Measurements from ENCODE around the gene ADD1.
A peak's percentile ranks its signal among the peaks of the same experiment; 100 is the strongest.

ADD1 gene

DNA sequence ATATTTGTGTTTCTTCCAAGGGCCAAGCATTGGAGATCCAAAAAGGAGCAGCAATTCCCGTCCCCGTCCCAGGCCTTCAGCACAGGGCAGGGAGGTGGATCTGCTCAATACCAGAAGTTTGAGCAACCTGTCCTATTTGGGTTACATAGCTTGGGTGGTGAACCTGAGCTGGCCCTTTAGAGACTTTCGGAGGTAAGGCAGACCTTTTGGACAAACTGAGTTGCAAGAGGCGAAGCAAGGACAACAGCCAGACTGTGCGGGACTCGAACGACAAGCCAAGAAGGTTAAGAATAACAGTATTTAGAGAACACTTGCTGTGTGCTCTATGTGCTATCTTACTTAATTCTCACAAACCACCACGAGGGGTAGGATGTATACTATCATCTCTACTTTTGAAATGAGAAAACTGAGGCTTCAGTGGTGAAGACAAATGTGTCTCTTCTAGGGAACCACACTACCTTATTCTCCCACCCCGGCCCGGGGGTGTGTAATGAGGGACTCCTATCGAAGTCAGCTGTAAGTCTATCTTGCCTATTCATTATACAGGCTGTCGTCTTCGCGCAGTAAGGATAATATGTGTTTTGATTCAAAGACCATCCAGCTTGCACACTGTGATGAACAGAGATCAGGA lies 118.3 kb downstream of the ADD1 start:
- no peak for DNase-seq (ENCODE audit: low read depth, low spot score)
- ChIA-PET POLR2A (interaction anchor here (1.0 to 2.2 kb wide), 2 partner anchors 26 to 198 kb away, joined by 3 to 15 read pairs; no protein-coding TSS in a partner anchor), CTCF (interaction anchor here (0.9 to 10.6 kb wide), 7 partner anchors 10 to 198 kb away, joined by 3 to 100 read pairs (median 6); no protein-coding TSS in a partner anchor)
- TF ChIP-seq, protein P1, sequence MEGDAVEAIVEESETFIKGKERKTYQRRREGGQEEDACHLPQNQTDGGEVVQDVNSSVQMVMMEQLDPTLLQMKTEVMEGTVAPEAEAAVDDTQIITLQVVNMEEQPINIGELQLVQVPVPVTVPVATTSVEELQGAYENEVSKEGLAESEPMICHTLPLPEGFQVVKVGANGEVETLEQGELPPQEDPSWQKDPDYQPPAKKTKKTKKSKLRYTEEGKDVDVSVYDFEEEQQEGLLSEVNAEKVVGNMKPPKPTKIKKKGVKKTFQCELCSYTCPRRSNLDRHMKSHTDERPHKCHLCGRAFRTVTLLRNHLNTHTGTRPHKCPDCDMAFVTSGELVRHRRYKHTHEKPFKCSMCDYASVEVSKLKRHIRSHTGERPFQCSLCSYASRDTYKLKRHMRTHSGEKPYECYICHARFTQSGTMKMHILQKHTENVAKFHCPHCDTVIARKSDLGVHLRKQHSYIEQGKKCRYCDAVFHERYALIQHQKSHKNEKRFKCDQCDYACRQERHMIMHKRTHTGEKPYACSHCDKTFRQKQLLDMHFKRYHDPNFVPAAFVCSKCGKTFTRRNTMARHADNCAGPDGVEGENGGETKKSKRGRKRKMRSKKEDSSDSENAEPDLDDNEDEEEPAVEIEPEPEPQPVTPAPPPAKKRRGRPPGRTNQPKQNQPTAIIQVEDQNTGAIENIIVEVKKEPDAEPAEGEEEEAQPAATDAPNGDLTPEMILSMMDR (IDR thresholded peaks at IDR 0.05; ENCODE audit: insufficient read depth, low read length, missing control alignments) = no peak
- peak overlapping the region; percentile 89 for H3K4me3 ChIP-seq (ENCODE audit: low read depth, low read length)

DNA sequence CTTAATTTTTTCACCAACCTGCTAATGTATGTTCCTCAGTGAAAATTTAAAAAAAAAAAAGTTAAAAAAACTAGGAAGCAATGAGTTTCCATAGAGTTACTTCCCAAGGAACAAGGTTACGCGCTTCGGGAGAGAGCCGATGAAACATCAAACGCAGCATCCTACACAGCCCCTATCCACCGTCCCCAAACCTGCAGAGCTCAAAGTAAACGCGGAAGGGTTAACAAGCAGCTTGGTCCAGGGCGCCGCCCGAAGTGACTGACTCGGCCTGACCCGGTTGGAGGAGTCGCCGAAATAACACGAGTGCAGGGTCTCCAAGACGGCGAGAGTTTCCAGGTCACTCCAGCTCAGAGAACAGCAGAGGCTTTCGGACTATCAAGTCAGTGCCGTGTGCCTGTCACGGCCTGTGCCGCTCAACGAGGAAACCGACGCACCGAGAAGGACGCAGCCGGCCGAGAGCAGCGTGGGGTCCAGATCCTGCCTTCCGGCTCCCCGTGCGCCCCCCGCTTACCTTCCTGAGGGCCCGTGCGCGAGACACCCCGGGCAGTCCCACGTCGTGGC lies 119.0 kb downstream of the ADD1 start:
- no peak for DNase-seq (ENCODE audit: low read depth, low spot score)
- ChIA-PET POLR2A (interaction anchor here (0.7 to 2.2 kb wide), 5 partner anchors 11 to 199 kb away, joined by 4 to 15 read pairs (median 6); no protein-coding TSS in a partner anchor), CTCF (interaction anchor here (0.7 to 10.6 kb wide), 9 partner anchors 9 to 199 kb away, joined by 3 to 100 read pairs (median 6); no protein-coding TSS in a partner anchor)
- TF ChIP-seq, protein P1 (IDR thresholded peaks at IDR 0.05; ENCODE audit: insufficient read depth, low read length, missing control alignments) = no peak
- H3K4me3 ChIP-seq (ENCODE audit: low read depth, low read length) = peak overlapping the region; percentile 89

DNA sequence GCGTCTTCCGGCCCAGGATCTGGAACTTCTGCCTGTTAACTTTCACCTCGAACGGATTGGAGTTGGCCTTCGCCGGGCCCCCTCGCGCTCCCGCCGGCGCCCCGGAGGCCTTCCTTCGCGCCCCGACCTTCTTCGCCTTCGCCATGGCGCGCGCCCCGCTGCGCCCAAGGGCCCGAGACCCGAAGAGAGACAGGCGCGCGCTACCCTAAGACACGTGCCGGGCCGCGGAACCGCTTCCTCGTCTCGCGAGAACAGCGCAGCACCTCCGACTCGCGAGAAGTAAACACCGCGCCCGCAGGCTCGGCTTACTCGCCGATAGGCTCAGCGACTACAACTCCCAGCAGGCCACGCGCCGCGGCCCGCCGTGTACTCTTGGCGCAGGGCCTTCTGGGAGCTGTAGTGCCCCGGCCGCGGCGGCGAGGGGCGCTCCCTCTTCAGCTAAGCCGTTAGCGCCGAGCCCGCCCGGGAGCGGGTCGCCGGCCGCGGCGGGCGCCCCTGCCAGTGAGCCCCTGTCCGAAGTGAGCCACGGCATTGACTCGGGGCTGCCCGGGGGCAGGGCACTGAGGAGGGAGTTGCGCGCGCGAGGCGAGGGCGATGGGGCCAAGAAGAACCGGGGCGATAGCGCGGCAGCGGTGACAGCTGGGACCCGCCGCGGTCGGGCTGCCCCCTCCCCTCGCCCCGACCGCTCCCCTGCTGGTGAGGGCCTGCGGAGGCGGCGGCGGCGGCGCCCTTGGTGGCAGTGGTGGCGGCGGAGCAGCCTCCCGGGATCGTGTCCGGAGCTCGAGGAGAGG lies 119.7 kb downstream of the ADD1 start, which contains the start of the genes GRK4 and NOP14:
GRK4 (plus strand) TSS at position 397 of the 791 bp plus-strand sequence. CDS start 500 bp downstream, outside the sequence.
NOP14 (minus strand) TSS at position 232 of the 791 bp plus-strand sequence; CDS start at position 145, 87 bp downstream.
- ChIA-PET POLR2A (interaction anchor here (0.7 to 2.2 kb wide), 8 partner anchors 9 to 200 kb away, joined by 3 to 15 read pairs (median 4); no protein-coding TSS in a partner anchor), CTCF (interaction anchor here (0.7 to 10.6 kb wide), 11 partner anchors 10 to 199 kb away, joined by 3 to 100 read pairs (median 3); no protein-coding TSS in a partner anchor)
- DNase-seq (ENCODE audit: low read depth, low spot score) = peak; percentile 86
- TF ChIP-seq, protein P1 (IDR thresholded peaks at IDR 0.05; ENCODE audit: insufficient read depth, low read length, missing control alignments) = peak; percentile 48
- H3K4me3 ChIP-seq (ENCODE audit: low read depth, low read length) = peak within 1 kb of the TSS; percentile 89

DNA sequence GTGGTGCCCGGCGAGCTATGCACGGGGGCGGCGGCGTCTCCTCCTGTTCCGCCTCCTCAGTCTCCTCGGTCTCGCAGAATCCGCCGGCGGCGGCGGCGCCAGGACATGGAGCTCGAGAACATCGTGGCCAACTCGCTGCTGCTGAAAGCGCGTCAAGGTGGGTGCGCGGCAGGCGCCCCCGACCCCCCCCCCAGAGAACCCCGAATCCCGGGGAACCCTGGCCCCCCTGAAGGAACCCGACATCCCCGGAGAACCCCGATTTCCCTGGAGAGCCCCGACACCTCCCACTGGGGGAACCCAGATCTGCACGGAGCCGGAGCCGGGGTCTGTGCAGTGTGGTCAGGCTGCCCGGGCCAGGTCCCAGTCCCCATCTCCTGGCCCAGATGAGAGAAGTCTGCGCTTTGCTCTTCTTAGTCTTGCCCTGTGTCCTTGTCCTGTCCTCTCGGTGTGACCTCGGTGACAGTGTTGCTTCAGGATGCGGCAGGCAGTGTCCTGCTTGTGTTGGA lies 120.4 kb downstream of the ADD1 start:
- CTCF ChIA-PET = interaction anchor here (0.7 to 10.6 kb wide), 10 partner anchors 10 to 199 kb away, joined by 3 to 100 read pairs (median 4); no protein-coding TSS in a partner anchor
- POLR2A ChIA-PET = interaction anchor here (0.8 to 2.2 kb wide), 7 partner anchors 9 to 200 kb away, joined by 3 to 15 read pairs (median 5); no protein-coding TSS in a partner anchor
- DNase-seq (ENCODE audit: low read depth, low spot score) = no peak
- TF ChIP-seq, protein P1 (IDR thresholded peaks at IDR 0.05; ENCODE audit: insufficient read depth, low read length, missing control alignments) = no peak
- H3K4me3 ChIP-seq (ENCODE audit: low read depth, low read length) = peak overlapping the region; percentile 74

DNA sequence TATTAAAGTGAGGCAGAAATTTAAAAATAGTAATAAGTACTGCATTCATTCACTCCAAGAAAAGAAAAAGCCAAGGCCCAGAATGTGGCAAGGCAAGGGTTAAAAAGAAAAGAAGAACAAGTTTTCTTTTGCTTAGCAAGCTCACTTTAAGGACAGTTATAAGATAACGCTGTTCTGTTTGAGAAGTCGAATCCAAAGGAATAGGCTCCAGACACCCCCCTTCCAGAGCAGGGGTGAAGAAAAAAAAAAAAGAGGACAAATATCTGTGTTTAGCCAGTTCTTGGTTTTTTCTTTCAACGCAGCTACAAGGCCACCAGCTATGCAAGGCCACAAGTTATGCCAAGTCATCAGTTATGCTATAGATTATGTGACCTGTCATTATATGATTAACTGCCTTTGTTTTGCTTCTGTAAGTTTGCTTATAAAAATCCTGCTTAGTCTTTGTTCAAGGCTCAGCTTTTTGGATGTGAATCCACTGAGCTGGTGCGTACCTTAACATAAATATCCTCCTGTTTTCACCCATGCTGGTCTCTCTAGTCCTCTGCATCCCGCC lies 121.1 kb downstream of the ADD1 start:
- no peak for DNase-seq (ENCODE audit: low read depth, low spot score)
- CTCF ChIA-PET = interaction anchor here (1.5 to 10.6 kb wide), 4 partner anchors 11 to 200 kb away, joined by 5 to 100 read pairs (median 10); no protein-coding TSS in a partner anchor
- POLR2A ChIA-PET = no interaction called here
- TF ChIP-seq, protein P1 (IDR thresholded peaks at IDR 0.05; ENCODE audit: insufficient read depth, low read length, missing control alignments) = no peak
- H3K4me3 ChIP-seq (ENCODE audit: low read depth, low read length) = peak overlapping the region; percentile 74

Measured in AG04449 (cell line).